Gastroesophageal sphincter (tissue), 3 donors: Measurements from ENCODE around the gene RELT.

Experiments
- POLR2A ChIP-seq, 2 donors: fragments of 450-650 bp; IDR thresholded peaks; one replicate each; pipeline ENCODE4 v1.6.1; 2017; ENCODE audit warnings: antibody characterized with exemption in 2 of 2, mild to moderate bottlenecking in 2 of 2, moderate library complexity in 1 of 2
- TF ChIP-seq, protein P1 (sequence below), 4 experiments: fragments of 200-600 bp in 2 of 4; fragments of 450-650 bp in 2 of 4; sonication (generic) in 1 of 4; IDR thresholded peaks; one replicate each; pipeline ENCODE4 v1.5.1; 2017 to 2019; ENCODE audit warnings: antibody characterized with exemption in 4 of 4, mild to moderate bottlenecking in 2 of 4, moderate library complexity in 2 of 4

DNA sequence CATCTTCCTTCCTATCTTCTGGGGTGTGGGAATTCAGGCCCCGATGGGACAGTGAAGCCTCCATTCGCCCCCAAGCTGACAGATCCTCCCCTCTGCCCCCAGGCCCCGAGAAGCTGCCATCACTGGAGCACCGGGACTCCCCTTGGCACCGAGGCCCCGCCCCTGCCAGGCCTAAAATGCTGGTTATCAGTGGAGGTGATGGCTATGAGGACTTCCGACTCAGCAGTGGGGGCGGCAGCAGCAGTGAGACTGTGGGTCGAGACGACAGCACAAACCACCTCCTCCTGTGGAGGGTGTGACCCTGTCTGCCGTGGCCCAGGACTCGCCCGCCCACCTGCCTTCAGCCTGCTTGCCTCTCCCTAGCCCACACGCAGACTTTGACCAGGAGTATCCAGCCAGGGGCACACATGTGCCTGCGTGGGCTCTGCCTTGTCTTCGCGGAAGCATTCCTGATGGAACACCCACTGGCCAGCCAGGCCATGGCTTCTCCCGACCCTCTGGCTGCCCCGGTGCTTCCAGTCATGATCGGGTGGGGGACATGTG lies 8.6 kb upstream of the RELT start:
- TF ChIP-seq, protein P1, sequence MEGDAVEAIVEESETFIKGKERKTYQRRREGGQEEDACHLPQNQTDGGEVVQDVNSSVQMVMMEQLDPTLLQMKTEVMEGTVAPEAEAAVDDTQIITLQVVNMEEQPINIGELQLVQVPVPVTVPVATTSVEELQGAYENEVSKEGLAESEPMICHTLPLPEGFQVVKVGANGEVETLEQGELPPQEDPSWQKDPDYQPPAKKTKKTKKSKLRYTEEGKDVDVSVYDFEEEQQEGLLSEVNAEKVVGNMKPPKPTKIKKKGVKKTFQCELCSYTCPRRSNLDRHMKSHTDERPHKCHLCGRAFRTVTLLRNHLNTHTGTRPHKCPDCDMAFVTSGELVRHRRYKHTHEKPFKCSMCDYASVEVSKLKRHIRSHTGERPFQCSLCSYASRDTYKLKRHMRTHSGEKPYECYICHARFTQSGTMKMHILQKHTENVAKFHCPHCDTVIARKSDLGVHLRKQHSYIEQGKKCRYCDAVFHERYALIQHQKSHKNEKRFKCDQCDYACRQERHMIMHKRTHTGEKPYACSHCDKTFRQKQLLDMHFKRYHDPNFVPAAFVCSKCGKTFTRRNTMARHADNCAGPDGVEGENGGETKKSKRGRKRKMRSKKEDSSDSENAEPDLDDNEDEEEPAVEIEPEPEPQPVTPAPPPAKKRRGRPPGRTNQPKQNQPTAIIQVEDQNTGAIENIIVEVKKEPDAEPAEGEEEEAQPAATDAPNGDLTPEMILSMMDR (IDR thresholded peaks at IDR 0.05) = no peak
- TF ChIP-seq POLR2A (IDR thresholded peaks at IDR 0.05) = no peak
